PC-3 (cell line): ENCODE results near the gene SPRED3. TPM values are rescaled to one million over a fixed set of nuclear protein-coding genes. Genes with fewer than 3 reads are reported as not detected.

Experiments
- ATAC-seq: fragments of 200-7000 bp; cut with Tn5 transposase; 2 replicates; pipeline ENCODE4 v1.9.1; 2020; ENCODE audit warnings: mild to moderate bottlenecking, moderate library complexity
- BruUV-seq: library from RNA; stranded (reverse); fragments of 400-500 nt; replicated peaks from 2 replicates; lab custom pipeline; 2021; lab: Mats Ljungman, UMichigan
- CTCF ChIA-PET: fragments of 300-600 bp; sonication (Branson Sonifier 250); formaldehyde crosslinking; loops from one replicate; lab custom pipeline; 2022; ENCODE audit warnings: antibody characterized with exemption; lab: Charles Lee
- POLR2A ChIA-PET: fragments of 300-600 bp; sonication (Branson Sonifier 250); formaldehyde crosslinking; loops from one replicate; lab custom pipeline; 2022; ENCODE audit warnings: antibody characterized with exemption; ENCODE audit not compliant: unreplicated experiment; lab: Charles Lee
- DNase-seq: peaks from one replicate; pipeline ENCODE4 v3.0.0-alpha.2; 2015
- H2AFZ ChIP-seq: fragments of 300-600 bp; sonication (generic); 2 replicates; pipeline ENCODE4 v1.6.0; 2016; ENCODE audit warnings: antibody characterized with exemption, low read length
- H3F3A ChIP-seq: fragments of 300-600 bp; sonication (generic); one replicate; pipeline ENCODE4 v1.6.0; 2017; ENCODE audit warnings: antibody characterized with exemption, low read length, control low read depth, mild to moderate bottlenecking; ENCODE audit not compliant: unreplicated experiment
- H3K27ac ChIP-seq: fragments of 300-600 bp; sonication (generic); 2 replicates; pipeline ENCODE4 v1.5.1; 2016; ENCODE audit warnings: mild to moderate bottlenecking, low read length
- H3K27me3 ChIP-seq: fragments of 300-600 bp; sonication (generic); 2 replicates; pipeline ENCODE4 v1.6.1; 2016; ENCODE audit warnings: low read length, mixed read lengths
- H3K36me3 ChIP-seq: fragments of 300-600 bp; sonication (generic); 2 replicates; pipeline ENCODE4 v1.6.1; 2016; ENCODE audit warnings: low read depth, mixed run types, low read length, mixed read lengths
- H3K4me1 ChIP-seq: fragments of 300-600 bp; sonication (generic); 2 replicates; pipeline ENCODE4 v1.5.1; 2016; ENCODE audit warnings: low read length; ENCODE audit not compliant: insufficient read depth
- H3K4me2 ChIP-seq: fragments of 300-600 bp; sonication (generic); 2 replicates; pipeline ENCODE4 v1.6.0; 2016; ENCODE audit warnings: low read length
- H3K4me3 ChIP-seq: fragments of 300-600 bp; sonication (generic); 2 replicates; pipeline ENCODE4 v1.5.1; 2016; ENCODE audit warnings: mild to moderate bottlenecking, low read length, mixed read lengths
- H3K79me2 ChIP-seq: fragments of 300-600 bp; sonication (generic); 2 replicates; pipeline ENCODE4 v1.6.1; 2017; ENCODE audit warnings: low read length, mixed read lengths
- H3K9ac ChIP-seq: fragments of 300-600 bp; sonication (generic); 2 replicates; pipeline ENCODE4 v1.6.0; 2016; ENCODE audit warnings: mild to moderate bottlenecking, low read length
- H3K9me2 ChIP-seq: fragments of 300-600 bp; sonication (generic); replicated peaks from 2 replicates; pipeline ENCODE4 v1.6.1; 2016; ENCODE audit warnings: mixed run types, low read length, mixed read lengths
- H3K9me3 ChIP-seq: fragments of 300-600 bp; sonication (generic); 2 replicates; pipeline ENCODE4 v1.6.1; 2016; ENCODE audit warnings: low read length, mixed read lengths
- H4K20me1 ChIP-seq: fragments of 300-600 bp; sonication (generic); 2 replicates; pipeline ENCODE4 v1.6.1; 2016; ENCODE audit warnings: low read length, mixed read lengths
- EZH2 ChIP-seq: fragments of 300-600 bp; sonication (generic); IDR thresholded peaks from one replicate; pipeline ENCODE4 v1.6.1; 2017; ENCODE audit warnings: antibody characterized with exemption, mild to moderate bottlenecking, low read length; ENCODE audit not compliant: unreplicated experiment
- EZH2phosphoT487 ChIP-seq: fragments of 300-600 bp; sonication (generic); IDR thresholded peaks from 2 replicates; pipeline ENCODE4 v1.6.1; 2018; ENCODE audit warnings: mild to moderate bottlenecking, antibody characterized with exemption, low read length, borderline replicate concordance
- intact Hi-C: fragments of 100-400 bp; cut with micrococcal nuclease; formaldehyde crosslinking; loops from 2 replicates; pipeline ENCODE4 v1.9.0; 2023
- total RNA-seq: library from RNA; depleted of rRNA; stranded (reverse); fragments of >200 nt; gene quantifications from 2 replicates; pipeline ENCODE4 v1.2.3, GENCODE V29; 2014
- TF ChIP-seq, protein P1 (sequence below): fragments of 300-600 bp; sonication (generic); conservative IDR thresholded peaks from 2 replicates; pipeline ENCODE4 v1.5.1; 2017; ENCODE audit warnings: antibody characterized with exemption, low read depth, mild to moderate bottlenecking, low read length

Gene SPRED3
- total RNA-seq, 1 experiment from 2014 or later = 4.1 TPM

DNA sequence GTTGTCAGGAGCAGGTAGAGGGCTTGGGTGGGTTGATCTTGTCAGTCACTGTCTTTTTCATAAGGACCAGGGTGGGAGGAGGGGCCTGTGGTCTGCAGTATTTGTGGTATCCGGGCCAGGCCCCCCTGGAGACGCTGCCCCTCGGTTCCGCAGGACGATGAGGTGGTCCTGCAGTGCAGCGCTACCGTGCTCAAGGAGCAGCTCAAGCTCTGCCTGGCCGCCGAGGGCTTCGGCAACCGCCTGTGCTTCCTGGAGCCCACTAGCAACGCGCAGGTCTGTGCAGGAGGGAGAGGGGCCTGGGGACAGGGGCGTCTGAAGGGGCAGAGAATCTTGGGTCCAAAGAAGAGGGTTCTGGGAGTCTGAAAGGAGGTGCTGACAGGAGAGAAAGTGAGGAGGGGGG is 52.1 kb downstream of the SPRED3 start:
- ATAC-seq (no peak), DNase-seq (no peak)
- Histone ChIP-seq H3K4me3 (no peak overlapping the region), H3K27ac (no peak overlapping the region), H3K79me2 (no peaks in the 10 kb centered on the region), H3K9me3 (no peaks in the 10 kb centered on the region), H3K4me1 (no peaks in the 10 kb centered on the region), H3K9ac (no peak overlapping the region), H4K20me1 (no peaks in the 10 kb centered on the region), H3K36me3 (no peaks in the 10 kb centered on the region), H3F3A (no peaks in the 10 kb centered on the region), H3K27me3 (no peaks in the 10 kb centered on the region), H2AFZ (no peak overlapping the region), H3K4me2 (no peak overlapping the region), H3K9me2 (no peaks in the 10 kb centered on the region)
- BruUV-seq = no TSS peak
- ChIA-PET POLR2A (no interaction called here), CTCF (no interaction called here)
- TF ChIP-seq EZH2 (no peak), EZH2phosphoT487 (no peak)
- TF ChIP-seq, protein P1, sequence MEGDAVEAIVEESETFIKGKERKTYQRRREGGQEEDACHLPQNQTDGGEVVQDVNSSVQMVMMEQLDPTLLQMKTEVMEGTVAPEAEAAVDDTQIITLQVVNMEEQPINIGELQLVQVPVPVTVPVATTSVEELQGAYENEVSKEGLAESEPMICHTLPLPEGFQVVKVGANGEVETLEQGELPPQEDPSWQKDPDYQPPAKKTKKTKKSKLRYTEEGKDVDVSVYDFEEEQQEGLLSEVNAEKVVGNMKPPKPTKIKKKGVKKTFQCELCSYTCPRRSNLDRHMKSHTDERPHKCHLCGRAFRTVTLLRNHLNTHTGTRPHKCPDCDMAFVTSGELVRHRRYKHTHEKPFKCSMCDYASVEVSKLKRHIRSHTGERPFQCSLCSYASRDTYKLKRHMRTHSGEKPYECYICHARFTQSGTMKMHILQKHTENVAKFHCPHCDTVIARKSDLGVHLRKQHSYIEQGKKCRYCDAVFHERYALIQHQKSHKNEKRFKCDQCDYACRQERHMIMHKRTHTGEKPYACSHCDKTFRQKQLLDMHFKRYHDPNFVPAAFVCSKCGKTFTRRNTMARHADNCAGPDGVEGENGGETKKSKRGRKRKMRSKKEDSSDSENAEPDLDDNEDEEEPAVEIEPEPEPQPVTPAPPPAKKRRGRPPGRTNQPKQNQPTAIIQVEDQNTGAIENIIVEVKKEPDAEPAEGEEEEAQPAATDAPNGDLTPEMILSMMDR = no peak
- intact Hi-C loops = no loop called here

DNA sequence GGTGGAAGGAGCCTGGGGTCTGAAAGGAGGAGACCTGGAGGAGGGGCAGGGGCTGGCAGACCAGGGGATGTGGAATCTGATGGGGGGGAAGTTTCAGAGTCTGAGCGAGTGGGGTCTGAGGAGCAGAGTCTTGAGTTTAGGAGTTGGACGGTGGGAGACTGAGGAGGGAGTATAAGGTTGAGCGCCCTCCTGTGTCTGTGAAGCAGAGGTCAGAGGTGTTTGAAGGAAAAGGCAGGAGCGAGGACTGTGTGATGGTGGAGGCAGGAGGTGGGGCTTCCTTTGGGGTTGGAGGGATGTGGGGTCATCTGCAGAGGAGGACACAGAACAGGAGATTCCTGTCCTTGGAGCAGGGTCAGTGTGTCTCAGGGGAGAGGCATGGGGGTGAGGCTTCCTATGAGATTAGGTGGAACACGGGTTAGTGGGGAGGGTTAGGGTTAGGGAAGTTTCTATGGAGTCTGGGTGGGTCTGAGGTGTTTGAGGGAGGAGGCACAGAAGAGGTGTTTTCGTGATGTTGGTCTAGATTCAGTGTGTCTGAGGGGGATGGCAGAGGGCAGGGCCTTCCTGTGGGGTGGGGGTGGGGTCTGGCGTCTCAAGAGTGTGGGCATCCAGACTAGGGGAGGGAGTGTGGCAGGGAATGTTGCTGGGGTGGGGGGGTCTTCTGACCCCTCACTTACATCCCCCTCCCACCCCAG is 53.3 kb downstream of the SPRED3 start:
- DNase-seq (no peak), ATAC-seq (no peak)
- Histone ChIP-seq H3K4me2 (no peak overlapping the region), H3K4me3 (no peak overlapping the region), H2AFZ (no peak overlapping the region), H3K79me2 (no peaks in the 10 kb centered on the region), H4K20me1 (no peaks in the 10 kb centered on the region), H3K27me3 (no peaks in the 10 kb centered on the region), H3K9ac (no peak overlapping the region), H3K9me3 (no peaks in the 10 kb centered on the region), H3K4me1 (no peaks in the 10 kb centered on the region), H3K36me3 (no peaks in the 10 kb centered on the region), H3K9me2 (no peaks in the 10 kb centered on the region), H3K27ac (no peak overlapping the region), H3F3A (no peaks in the 10 kb centered on the region)
- BruUV-seq = no TSS peak
- TF ChIP-seq EZH2 (no peak), EZH2phosphoT487 (no peak)
- TF ChIP-seq, protein P1 = peak; percentile 22; the same call in 1 of the 2 replicates
- CTCF ChIA-PET = no interaction called here
- intact Hi-C loops = no loop called here
- POLR2A ChIA-PET = no interaction called here

DNA sequence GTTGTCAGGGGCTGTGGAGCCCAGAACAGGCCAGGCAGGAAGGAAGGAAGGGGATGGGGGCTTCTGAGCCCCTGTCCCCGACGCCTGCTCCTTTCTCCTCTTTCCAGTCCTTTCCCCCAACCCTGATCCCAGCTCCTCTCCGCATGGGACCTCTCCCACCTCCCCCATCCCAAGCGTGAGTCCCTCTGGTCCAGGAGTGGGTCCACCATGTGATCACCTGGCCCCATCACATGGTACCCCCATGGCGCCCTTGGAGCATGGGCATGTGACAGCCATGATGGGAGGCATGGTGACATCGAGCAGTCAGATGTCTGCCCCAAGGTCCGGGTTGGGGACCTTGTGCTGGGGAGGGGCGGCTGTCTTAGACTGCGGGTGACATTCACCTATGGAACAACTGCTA is 54.2 kb downstream of the SPRED3 start:
- intact Hi-C loops = no loop called here
- Histone ChIP-seq H3K27me3 (no peaks in the 10 kb centered on the region), H3F3A (no peaks in the 10 kb centered on the region), H3K9ac (no peak overlapping the region), H4K20me1 (no peaks in the 10 kb centered on the region), H3K4me1 (no peaks in the 10 kb centered on the region), H3K9me3 (no peaks in the 10 kb centered on the region), H3K27ac (no peak overlapping the region), H3K4me2 (no peak overlapping the region), H2AFZ (no peak overlapping the region), H3K36me3 (no peaks in the 10 kb centered on the region), H3K9me2 (no peaks in the 10 kb centered on the region), H3K79me2 (no peaks in the 10 kb centered on the region), H3K4me3 (no peak overlapping the region)
- no peak for ATAC-seq
- no peak for TF ChIP-seq EZH2
- ChIA-PET CTCF (no interaction called here), POLR2A (no interaction called here)
- no TSS peak for BruUV-seq
- DNase-seq = no peak
